ENCODE results near the gene SERINC3.

SERINC3 gene

GRCh38 chr20:44463466-44463865 is 58.4 kb downstream of the SERINC3 start:
- DNase-seq (ENCODE audit: low read depth) = no peak

- DNase-seq (ENCODE audit: low read depth) = no peak
Measured at GRCh38 chr20:44461803-44462174, 60.1 kb downstream of the SERINC3 start.

GRCh38 chr20:44461142-44461802 is 60.6 kb downstream of the SERINC3 start:
- DNase-seq (ENCODE audit: low read depth) = no peak

- no peak for DNase-seq (ENCODE audit: low read depth)
Measured at GRCh38 chr20:44460795-44461141, 61.1 kb downstream of the SERINC3 start.

GRCh38 chr20:44459271-44459670 is 62.6 kb downstream of the SERINC3 start:
- no peak for DNase-seq (ENCODE audit: low read depth)

- no peak for DNase-seq (ENCODE audit: low read depth)
Measured at GRCh38 chr20:44457016-44457415, 64.9 kb downstream of the SERINC3 start.

GRCh38 chr20:44456611-44457010 is 65.3 kb downstream of the SERINC3 start:
- no peak for DNase-seq (ENCODE audit: low read depth)

GRCh38 chr20:44455126-44455525 is 66.7 kb downstream of the SERINC3 start:
- no peak for DNase-seq (ENCODE audit: low read depth)

- no peak for DNase-seq (ENCODE audit: low read depth)
Measured at GRCh38 chr20:44454306-44454963, 67.4 kb downstream of the SERINC3 start.

- DNase-seq (ENCODE audit: low read depth) = no peak
Measured at GRCh38 chr20:44450903-44451450, 70.9 kb downstream of the SERINC3 start.

GRCh38 chr20:44450281-44450889 is 71.5 kb downstream of the SERINC3 start:
- no peak for DNase-seq (ENCODE audit: low read depth)

GRCh38 chr20:44449864-44450263 is 72.0 kb downstream of the SERINC3 start:
- DNase-seq (ENCODE audit: low read depth) = no peak

GRCh38 chr20:44448753-44449546 is 72.9 kb downstream of the SERINC3 start:
- no peak for DNase-seq (ENCODE audit: low read depth)

GRCh38 chr20:44447827-44448419 is 73.9 kb downstream of the SERINC3 start:
- DNase-seq (ENCODE audit: low read depth) = no peak

Measured in non-pigmented ciliary epithelial cell (primary cell).